ENCODE results near the gene ERRFI1. TPM values are rescaled to one million over a fixed set of nuclear protein-coding genes. Genes with fewer than 3 reads are reported as not detected.

Gene ERRFI1
- total and polyA plus RNA-seq, 2 experiments from 2014 or later, result 123 to 163 TPM

DNA sequence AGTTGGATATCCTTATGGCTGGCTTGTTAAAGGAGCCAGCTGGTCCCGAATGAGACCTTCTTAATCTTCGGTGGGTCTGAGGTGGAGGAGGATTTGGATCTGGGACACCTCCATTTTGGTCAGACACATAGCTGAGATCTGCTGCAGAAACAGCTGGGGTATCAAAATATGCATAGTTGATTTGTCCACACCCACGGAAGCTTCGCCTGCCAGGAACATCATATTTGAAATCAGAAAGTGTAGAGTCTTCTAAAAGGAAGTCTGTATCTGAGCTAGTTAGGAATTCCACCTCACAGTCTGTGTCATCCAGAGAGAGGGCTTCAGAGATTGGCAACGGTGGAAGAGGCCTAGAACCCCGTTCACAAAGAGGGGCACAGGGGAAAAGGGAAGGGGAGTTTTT, 12.3 kb downstream of the ERRFI1 start:
- H3K4me2 ChIP-seq, result no peak overlapping the region
- no peaks in the 10 kb centered on the region for H3K9me3 ChIP-seq (ENCODE audit: low read depth)
- DNase-seq (ENCODE audit: low spot score), result no peak
- peaks cover 31% of the 10 kb centered on the region for H4K20me1 ChIP-seq (ENCODE audit: insufficient read depth, poor library complexity, severe bottlenecking)
- peaks cover 81% of the 10 kb centered on the region for H3K79me2 ChIP-seq
- H3K27me3 ChIP-seq, result no peaks in the 10 kb centered on the region
- no peaks in the 10 kb centered on the region for H3K9me2 ChIP-seq (replicated peaks; ENCODE audit: insufficient read depth)
- TF ChIP-seq EZH2 (IDR thresholded peaks at IDR 0.05; ENCODE audit: borderline replicate concordance), result no peak
- TF ChIP-seq, protein P1, sequence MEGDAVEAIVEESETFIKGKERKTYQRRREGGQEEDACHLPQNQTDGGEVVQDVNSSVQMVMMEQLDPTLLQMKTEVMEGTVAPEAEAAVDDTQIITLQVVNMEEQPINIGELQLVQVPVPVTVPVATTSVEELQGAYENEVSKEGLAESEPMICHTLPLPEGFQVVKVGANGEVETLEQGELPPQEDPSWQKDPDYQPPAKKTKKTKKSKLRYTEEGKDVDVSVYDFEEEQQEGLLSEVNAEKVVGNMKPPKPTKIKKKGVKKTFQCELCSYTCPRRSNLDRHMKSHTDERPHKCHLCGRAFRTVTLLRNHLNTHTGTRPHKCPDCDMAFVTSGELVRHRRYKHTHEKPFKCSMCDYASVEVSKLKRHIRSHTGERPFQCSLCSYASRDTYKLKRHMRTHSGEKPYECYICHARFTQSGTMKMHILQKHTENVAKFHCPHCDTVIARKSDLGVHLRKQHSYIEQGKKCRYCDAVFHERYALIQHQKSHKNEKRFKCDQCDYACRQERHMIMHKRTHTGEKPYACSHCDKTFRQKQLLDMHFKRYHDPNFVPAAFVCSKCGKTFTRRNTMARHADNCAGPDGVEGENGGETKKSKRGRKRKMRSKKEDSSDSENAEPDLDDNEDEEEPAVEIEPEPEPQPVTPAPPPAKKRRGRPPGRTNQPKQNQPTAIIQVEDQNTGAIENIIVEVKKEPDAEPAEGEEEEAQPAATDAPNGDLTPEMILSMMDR (IDR thresholded peaks at IDR 0.05; ENCODE audit: poor library complexity), result no peak
- TF ChIP-seq EZH2phosphoT487 (IDR thresholded peaks at IDR 0.05; ENCODE audit: low read depth, severe bottlenecking, unreplicated experiment), result no peak
- H2AFZ ChIP-seq, result no peak overlapping the region
- H3K27ac ChIP-seq, result no peak overlapping the region
- WGBS (ENCODE audit: low lambda C conversion rate, missing lambda C conversion rate), result 87% methylated on average over 6 of the region's 6 CpGs
- peaks cover 37% of the 10 kb centered on the region for H3K4me1 ChIP-seq (ENCODE audit: insufficient read depth)
- H3K4me3 ChIP-seq, result no peak overlapping the region
- H3K36me3 ChIP-seq (replicated peaks; ENCODE audit: insufficient read depth, low read depth), result peaks cover 3% of the 10 kb centered on the region

DNA sequence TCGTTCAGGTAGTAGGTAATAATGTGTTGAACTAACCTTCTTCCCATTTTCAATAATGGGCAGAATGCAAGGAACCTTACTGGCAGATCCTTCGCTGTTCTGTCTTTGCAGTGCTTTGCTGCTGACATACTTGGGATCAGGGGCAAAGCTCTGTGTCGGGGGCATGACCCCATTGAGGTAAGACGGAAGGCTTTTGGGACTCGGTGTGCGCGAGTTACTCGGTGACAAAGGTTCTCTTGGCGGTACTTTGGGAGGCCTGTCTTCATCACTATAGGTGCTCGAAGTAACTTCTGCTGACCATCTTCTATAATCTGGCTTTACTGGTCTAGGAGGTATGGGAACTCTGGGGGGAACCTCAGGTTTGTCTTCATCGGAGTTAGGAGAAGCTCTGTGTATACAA, 12.7 kb downstream of the ERRFI1 start:
- TF ChIP-seq EZH2phosphoT487 (IDR thresholded peaks at IDR 0.05; ENCODE audit: low read depth, severe bottlenecking, unreplicated experiment) (no peak), EZH2 (IDR thresholded peaks at IDR 0.05; ENCODE audit: borderline replicate concordance) (no peak)
- TF ChIP-seq, protein P1 (IDR thresholded peaks at IDR 0.05; ENCODE audit: poor library complexity), result no peak
- Histone ChIP-seq H2AFZ (no peak overlapping the region), H3K9me3 (ENCODE audit: low read depth) (no peaks in the 10 kb centered on the region), H3K36me3 (replicated peaks; ENCODE audit: insufficient read depth, low read depth) (peaks cover 3% of the 10 kb centered on the region), H3K79me2 (peaks cover 77% of the 10 kb centered on the region), H3K4me3 (no peak overlapping the region), H4K20me1 (ENCODE audit: insufficient read depth, poor library complexity, severe bottlenecking) (peaks cover 31% of the 10 kb centered on the region), H3K4me1 (ENCODE audit: insufficient read depth) (peaks cover 33% of the 10 kb centered on the region), H3K27me3 (no peaks in the 10 kb centered on the region), H3K9me2 (replicated peaks; ENCODE audit: insufficient read depth) (no peaks in the 10 kb centered on the region), H3K4me2 (no peak overlapping the region), H3K27ac (no peak overlapping the region)
- 94% methylated on average over 11 of the region's 11 CpGs for WGBS (ENCODE audit: low lambda C conversion rate, missing lambda C conversion rate)
- DNase-seq (ENCODE audit: low spot score), result no peak

DNA sequence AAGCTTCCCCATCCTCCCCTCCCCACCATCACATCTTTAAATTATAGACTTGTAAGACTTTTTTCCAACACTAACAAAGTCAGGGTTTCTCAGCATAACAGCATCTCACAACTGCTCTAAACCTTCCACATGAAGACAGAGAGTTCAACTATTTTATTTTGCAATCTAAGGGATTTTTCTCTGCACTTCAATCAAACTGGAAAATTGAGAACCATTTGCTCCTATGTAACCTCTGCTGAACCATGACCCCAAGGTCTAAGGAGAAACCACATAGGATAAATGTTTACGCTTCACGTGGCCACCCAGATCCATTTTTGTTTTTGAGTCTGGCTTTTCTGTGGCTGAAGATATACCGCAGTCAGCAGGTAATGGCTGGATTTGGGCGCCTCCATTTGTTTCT, 13.2 kb downstream of the ERRFI1 start:
- Histone ChIP-seq H4K20me1 (ENCODE audit: insufficient read depth, poor library complexity, severe bottlenecking) (peaks cover 31% of the 10 kb centered on the region), H3K27ac (no peak overlapping the region), H2AFZ (no peak overlapping the region), H3K27me3 (no peaks in the 10 kb centered on the region), H3K4me3 (no peak overlapping the region), H3K36me3 (replicated peaks; ENCODE audit: insufficient read depth, low read depth) (peaks cover 3% of the 10 kb centered on the region), H3K9me3 (ENCODE audit: low read depth) (no peaks in the 10 kb centered on the region), H3K9me2 (replicated peaks; ENCODE audit: insufficient read depth) (no peaks in the 10 kb centered on the region), H3K79me2 (peaks cover 72% of the 10 kb centered on the region), H3K4me1 (ENCODE audit: insufficient read depth) (peaks cover 29% of the 10 kb centered on the region), H3K4me2 (no peak overlapping the region)
- DNase-seq (ENCODE audit: low spot score), result no peak
- WGBS (ENCODE audit: low lambda C conversion rate, missing lambda C conversion rate), result 91% methylated on average over 4 of the region's 4 CpGs
- no peak for TF ChIP-seq EZH2phosphoT487 (IDR thresholded peaks at IDR 0.05; ENCODE audit: low read depth, severe bottlenecking, unreplicated experiment)
- TF ChIP-seq, protein P1 (IDR thresholded peaks at IDR 0.05; ENCODE audit: poor library complexity), result no peak
- TF ChIP-seq EZH2 (IDR thresholded peaks at IDR 0.05; ENCODE audit: borderline replicate concordance), result no peak

Measured in hepatocyte (in vitro differentiated cells).